AG04449 (cell line): Measurements from ENCODE around the gene ARHGAP45.

Experiments
- CTCF ChIA-PET: fragments of 350-600 bp; formaldehyde crosslinking; extraction: SDS; loops from one replicate; lab custom pipeline; 2021; ENCODE audit warnings: antibody characterized with exemption; lab: Yijun Ruan, JAX
- POLR2A ChIA-PET: fragments of 400-600, 350-600 bp; formaldehyde crosslinking; extraction: SDS; loops from one replicate; lab custom pipeline; 2020; ENCODE audit warnings: antibody characterized with exemption, inconsistent platforms; lab: Yijun Ruan, JAX
- DNase-seq: peaks from one replicate; pipeline ENCODE4 v3.0.0-alpha.2; 2010; ENCODE audit warnings: low read depth, low spot score
- H3K4me3 ChIP-seq: 2 replicates; pipeline ENCODE4 v1.5.1; 2011; ENCODE audit warnings: low read depth, mild to moderate bottlenecking, control low read depth, low read length
- CTCF ChIP-seq: IDR thresholded peaks from one replicate; pipeline ENCODE4 v1.5.1; 2011; ENCODE audit warnings: mild to moderate bottlenecking, moderate library complexity, low read length, control low read depth, inconsistent platforms; ENCODE audit not compliant: insufficient read depth; ENCODE audit errors: missing control alignments

Gene ARHGAP45

DNA sequence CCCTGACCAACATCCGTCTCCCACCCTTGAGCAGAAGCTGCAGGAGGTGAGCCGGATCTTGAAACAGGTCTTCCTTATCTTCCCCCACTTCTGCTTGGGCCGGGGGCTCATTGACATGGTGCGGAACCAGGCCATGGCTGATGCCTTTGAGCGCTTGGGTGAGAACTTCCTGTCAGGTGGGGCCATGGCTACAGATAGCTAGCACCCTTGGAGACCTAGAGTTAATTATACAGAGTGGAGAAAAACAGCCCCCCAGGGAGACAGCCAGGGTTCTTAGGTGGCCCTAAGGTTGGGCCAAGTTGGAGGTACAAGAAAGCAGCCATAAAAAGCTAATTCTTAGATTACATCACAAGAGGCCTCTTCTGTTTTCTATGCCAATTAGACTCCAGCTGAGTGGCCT lies 8.9 kb upstream of the ARHGAP45 start:
- ChIA-PET CTCF (interaction anchor here (0.8 to 1.9 kb wide), 3 partner anchors 10 to 15 kb away, joined by 3 to 5 read pairs (median 4); no protein-coding TSS in a partner anchor), POLR2A (no interaction called here)
- no peak overlapping the region for H3K4me3 ChIP-seq
- DNase-seq: no peak
- TF ChIP-seq CTCF: no peak

- POLR2A ChIA-PET: no interaction called here
- no peak for DNase-seq
- TF ChIP-seq CTCF: no peak
- no peak overlapping the region for H3K4me3 ChIP-seq
- CTCF ChIA-PET: no interaction called here
Observed at GRCh38 chr19:1060689-1061088, 6.3 kb upstream of the ARHGAP45 start.

DNA sequence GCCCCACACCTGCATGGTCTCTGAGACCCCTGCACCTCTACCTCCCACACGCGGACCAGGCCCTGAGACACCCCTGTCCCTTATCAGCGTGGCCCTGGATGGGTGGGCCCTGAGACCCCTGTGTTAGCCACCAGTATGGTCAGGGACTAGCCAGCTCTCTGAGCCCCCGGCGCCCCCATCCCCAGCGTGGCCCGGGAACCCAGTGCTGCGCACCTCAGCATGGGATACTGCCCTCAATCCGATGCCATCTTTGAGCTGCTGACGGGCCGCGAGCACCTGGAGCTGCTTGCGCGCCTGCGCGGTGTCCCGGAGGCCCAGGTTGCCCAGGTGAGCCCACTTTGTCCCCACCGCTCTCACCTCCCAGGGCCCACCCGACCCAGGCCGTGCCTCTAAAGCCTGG lies 5.0 kb upstream of the ARHGAP45 start:
- CTCF ChIA-PET: no interaction called here
- POLR2A ChIA-PET: no interaction called here
- H3K4me3 ChIP-seq: no peak overlapping the region
- DNase-seq: no peak
- no peak for TF ChIP-seq CTCF

DNA sequence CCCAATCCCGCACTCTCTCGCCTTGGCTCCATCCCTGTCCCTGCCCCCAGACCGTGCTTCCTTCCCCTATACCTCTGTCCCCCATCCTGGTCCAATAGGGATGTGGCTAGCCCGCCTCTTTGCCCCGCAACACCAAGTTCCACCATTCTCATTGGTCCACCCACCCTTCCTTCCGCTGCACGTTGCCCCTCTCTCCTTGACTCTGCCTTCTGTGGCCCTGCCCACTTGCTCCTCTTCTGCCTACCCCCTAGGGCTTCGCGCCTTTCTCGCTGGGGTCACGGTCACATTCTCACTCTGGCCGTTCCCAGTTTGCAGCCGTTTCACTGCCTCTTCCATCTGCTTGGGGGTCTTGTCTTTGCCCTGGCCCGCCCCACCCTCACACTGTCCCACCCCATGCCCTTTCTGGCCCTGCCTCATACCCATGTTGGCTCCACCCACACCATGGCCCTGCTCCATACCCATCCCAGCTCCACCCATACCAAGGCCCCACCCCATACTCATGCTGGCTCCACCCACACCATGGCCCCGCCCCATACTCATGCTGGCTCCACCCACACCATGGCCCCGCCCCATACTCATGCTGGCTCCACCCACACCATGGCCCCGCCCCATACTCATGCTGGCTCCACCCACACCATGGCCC lies 4.5 kb upstream of the ARHGAP45 start:
- TF ChIP-seq CTCF: no peak
- ChIA-PET POLR2A (no interaction called here), CTCF (no interaction called here)
- no peak overlapping the region for H3K4me3 ChIP-seq
- DNase-seq: no peak

GRCh38 chr19:1063030-1063908 lies 3.7 kb upstream of the ARHGAP45 start:
- ChIA-PET POLR2A (no interaction called here), CTCF (interaction anchor here (2.0 kb wide), 1 partner anchor 17 kb away, joined by 11 read pairs; no protein-coding TSS in a partner anchor)
- no peak for DNase-seq
- TF ChIP-seq CTCF: no peak
- H3K4me3 ChIP-seq: no peak overlapping the region
